Activated T-cell treated with anti-CD3 and anti-CD28 coated beads, Interleukin-2, amount 50 U/mL, for 72 hours (primary cell): ENCODE data around the gene GSDME. TPM values are rescaled to one million over a fixed set of nuclear protein-coding genes. Genes with fewer than 3 reads are reported as not detected.

ENCODE experiments used
- ATAC-seq, 2 donors: fragments of 150-1000 bp; cut with Tn5 transposase; replicated peaks in 1 of 2; 2 replicates each; pipeline ENCODE4 v1.10.0; 2021; ENCODE audit warnings: moderate library complexity in 2 of 2, mild to moderate bottlenecking in 1 of 2
- DNase-seq, 2 donors: peaks; one replicate each; pipeline ENCODE4 v3.0.0; 2021 to 2022; ENCODE audit warnings: mixed read lengths in 1 of 2
- H3K27ac Mint-ChIP-seq: one replicate; pipeline ENCODE4 v1.8.0; 2022; ENCODE audit warnings: mild to moderate bottlenecking, moderate library complexity, mixed read lengths
- H3K27me3 Mint-ChIP-seq: one replicate; pipeline ENCODE4 v1.8.0; 2022; ENCODE audit warnings: low read depth, mixed read lengths
- H3K36me3 Mint-ChIP-seq, 2 donors: one replicate each; pipeline ENCODE4 v1.8.0; 2022; ENCODE audit warnings: mixed read lengths in 2 of 2, mild to moderate bottlenecking in 1 of 2; ENCODE audit not compliant: insufficient read depth in 2 of 2
- H3K4me1 Mint-ChIP-seq: one replicate; pipeline ENCODE4 v1.8.0; 2022; ENCODE audit warnings: low read depth, mixed read lengths
- H3K4me3 Mint-ChIP-seq, 2 donors: one replicate each; pipeline ENCODE4 v1.8.0; 2022; ENCODE audit warnings: mild to moderate bottlenecking in 2 of 2, mixed read lengths in 2 of 2, moderate library complexity in 2 of 2
- H3K9me3 Mint-ChIP-seq, 2 donors: one replicate each; pipeline ENCODE4 v1.8.0; 2022; ENCODE audit warnings: mixed read lengths in 2 of 2
- total RNA-seq, 2 donors: library from RNA; stranded (reverse); gene quantifications; one replicate each; pipeline ENCODE4 v1.2.3, GENCODE V29; 2022

GSDME gene
- total RNA-seq, 2 donors from 2014 or later = 19.3 to 20.6 TPM

DNA sequence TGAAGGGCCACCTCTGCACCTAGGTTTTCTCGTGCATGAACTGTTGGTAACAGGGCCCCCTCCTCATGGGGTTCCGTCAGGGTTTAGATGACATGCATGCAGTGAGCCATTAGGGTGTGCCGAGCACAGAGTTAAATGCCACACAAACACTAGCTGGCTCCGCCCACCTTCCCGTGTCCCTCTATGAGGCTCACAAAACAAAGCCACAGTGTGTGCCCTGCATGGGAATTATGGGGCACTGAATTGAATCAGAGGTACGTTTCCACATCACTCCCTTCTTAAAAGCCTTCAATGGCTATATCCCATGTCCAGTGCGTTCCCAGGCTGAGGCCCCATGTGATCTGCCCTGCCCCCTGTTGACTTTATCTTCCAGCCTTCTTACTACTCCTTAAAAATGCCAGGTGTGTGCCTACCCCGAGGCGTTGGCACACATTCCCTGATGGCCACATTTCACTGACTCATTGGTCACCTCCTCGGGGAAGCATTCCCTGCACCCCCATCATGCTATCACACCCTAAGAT, 35.7 kb downstream of the GSDME start:
- H3K4me3 Mint-ChIP-seq = no peak overlapping the region
- no peak for ATAC-seq
- no peaks in the 10 kb centered on the region for H3K9me3 Mint-ChIP-seq
- no peaks in the 10 kb centered on the region for H3K36me3 Mint-ChIP-seq
- no peak overlapping the region for H3K27ac Mint-ChIP-seq
- DNase-seq = no peak
- H3K27me3 Mint-ChIP-seq = peaks cover 18% of the 10 kb centered on the region
- peaks cover 4% of the 10 kb centered on the region for H3K4me1 Mint-ChIP-seq

DNA sequence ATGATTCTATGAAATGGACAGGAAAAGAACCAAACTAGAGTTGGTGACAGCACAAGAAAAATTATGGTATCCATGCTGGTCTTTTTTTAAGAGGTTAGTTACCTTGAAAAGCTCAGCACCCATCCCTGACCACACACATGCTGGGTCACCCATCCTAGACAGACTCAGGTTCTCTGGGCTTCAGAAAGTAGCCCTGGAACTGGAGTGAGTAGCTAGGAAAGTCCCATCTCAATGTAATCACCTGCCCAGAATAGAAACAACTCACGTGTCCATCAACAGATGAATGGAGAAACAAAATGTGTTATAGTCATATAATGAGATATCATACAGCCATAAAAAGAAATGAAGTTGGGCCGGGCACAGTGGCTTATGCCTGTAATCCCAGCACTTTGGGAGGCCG, 37.0 kb downstream of the GSDME start:
- H3K9me3 Mint-ChIP-seq = no peaks in the 10 kb centered on the region
- H3K4me3 Mint-ChIP-seq = no peak overlapping the region
- no peaks in the 10 kb centered on the region for H3K36me3 Mint-ChIP-seq
- peaks cover 22% of the 10 kb centered on the region for H3K27me3 Mint-ChIP-seq
- DNase-seq = no peak
- no peak for ATAC-seq
- peaks cover 11% of the 10 kb centered on the region for H3K4me1 Mint-ChIP-seq
- no peak overlapping the region for H3K27ac Mint-ChIP-seq

DNA sequence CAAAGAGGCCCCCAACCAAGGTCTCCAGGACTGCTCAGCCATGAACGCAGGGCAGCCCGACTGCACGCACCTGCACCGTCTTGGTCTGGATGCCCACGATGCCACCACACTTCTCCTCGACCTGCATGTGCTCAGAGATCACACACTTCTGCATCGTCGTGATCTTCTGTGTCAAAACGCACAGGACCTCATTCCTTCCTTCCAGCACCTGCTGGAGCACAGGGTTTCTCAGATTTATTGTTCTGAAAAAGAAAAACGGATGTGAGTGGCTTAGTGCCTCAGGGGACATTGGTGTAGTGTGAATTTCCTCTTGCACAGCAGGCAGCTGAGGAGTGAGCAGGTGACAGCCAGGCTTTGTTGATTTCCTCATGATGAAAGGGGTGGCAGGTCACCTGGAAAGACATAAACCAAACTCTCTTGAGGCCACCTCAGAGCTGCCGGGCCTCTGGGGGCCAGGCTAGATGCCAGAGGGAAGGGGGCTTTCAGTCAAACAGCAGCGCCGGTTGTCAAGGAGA, 38.2 kb downstream of the GSDME start:
- Mint-ChIP-seq H3K9me3 (no peaks in the 10 kb centered on the region), H3K4me1 (peaks cover 14% of the 10 kb centered on the region), H3K4me3 (no peak overlapping the region), H3K36me3 (no peaks in the 10 kb centered on the region), H3K27ac (no peak overlapping the region), H3K27me3 (peaks cover 25% of the 10 kb centered on the region)
- ATAC-seq = no peak
- no peak for DNase-seq

DNA sequence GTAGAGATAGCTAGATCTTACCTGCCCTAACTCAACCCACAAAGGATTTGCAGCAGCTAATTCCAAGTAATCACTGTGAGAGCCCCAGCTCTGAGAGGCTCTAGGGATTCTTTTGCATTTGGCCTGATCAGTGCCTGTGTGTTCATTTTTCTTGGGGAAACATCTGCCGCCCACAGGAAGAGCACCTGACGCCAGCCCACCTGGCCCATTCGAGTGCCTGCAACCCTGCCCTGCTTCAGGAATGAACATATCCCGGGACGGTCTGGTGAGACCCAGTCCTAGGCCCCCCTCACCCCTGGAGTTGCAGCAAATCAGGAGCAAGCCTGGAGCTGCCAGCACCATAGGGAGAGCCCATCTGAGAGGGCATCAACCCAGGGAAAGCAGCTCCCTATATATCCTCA, 38.8 kb downstream of the GSDME start:
- Mint-ChIP-seq H3K27ac (no peak overlapping the region), H3K36me3 (no peaks in the 10 kb centered on the region), H3K9me3 (no peaks in the 10 kb centered on the region), H3K4me1 (peaks cover 14% of the 10 kb centered on the region), H3K27me3 (peaks cover 31% of the 10 kb centered on the region), H3K4me3 (no peak overlapping the region)
- ATAC-seq = no peak
- DNase-seq = no peak

DNA sequence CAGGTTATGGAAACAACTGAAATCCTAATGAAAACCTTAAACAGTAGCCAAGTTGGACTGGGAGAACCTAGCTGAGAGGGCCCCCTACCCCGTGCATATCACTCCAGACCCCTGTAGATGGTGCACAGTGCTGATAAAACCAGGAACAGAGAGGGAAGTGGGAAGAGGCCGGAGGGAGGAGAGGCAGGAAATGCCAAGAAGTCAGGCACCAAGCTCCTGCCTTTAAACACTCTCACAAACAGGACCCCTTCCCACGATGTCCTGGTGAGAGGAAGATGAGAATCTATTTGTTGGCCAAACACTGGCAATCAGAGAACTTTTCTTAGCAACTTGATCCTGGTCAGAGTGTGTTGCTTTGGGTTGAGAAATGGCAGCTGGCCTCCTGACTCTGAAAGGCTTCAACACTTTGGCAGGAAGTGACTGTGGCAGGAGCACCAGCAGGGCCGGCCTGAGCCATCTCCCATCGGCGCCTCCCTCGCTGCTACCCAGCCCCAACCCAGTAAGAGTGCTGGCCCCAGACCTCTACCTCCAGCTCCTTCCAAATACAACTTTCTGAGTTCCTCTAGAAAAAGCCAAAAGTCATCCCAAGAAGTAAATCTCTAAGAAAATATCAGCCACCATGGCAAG, 39.5 kb downstream of the GSDME start:
- H3K27me3 Mint-ChIP-seq = peaks cover 37% of the 10 kb centered on the region
- ATAC-seq = no peak
- no peak for DNase-seq
- H3K36me3 Mint-ChIP-seq = no peaks in the 10 kb centered on the region
- H3K9me3 Mint-ChIP-seq = no peaks in the 10 kb centered on the region
- peaks cover 14% of the 10 kb centered on the region for H3K4me1 Mint-ChIP-seq
- H3K27ac Mint-ChIP-seq = no peak overlapping the region
- H3K4me3 Mint-ChIP-seq = no peak overlapping the region

DNA sequence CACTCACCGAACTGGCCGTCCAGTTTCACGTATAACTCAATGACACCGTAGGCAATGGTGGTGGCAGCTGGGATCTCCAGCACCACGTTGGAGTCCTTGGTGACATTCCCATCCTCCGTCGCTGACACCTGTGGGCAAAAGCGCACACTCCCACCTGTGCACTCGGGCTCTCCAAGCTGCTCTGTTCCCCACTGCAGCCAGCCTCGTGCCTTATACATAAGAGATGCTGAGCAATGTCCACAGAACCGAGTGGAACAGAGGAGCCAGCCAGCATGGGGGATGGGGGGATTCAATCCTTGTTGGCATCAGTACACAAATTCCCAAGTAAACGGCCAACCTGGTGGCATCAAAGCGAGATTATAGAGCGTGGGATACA, 40.0 kb downstream of the GSDME start:
- ATAC-seq (no peak), DNase-seq (no peak)
- Mint-ChIP-seq H3K36me3 (no peaks in the 10 kb centered on the region), H3K9me3 (no peaks in the 10 kb centered on the region), H3K27ac (no peak overlapping the region), H3K4me1 (peaks cover 14% of the 10 kb centered on the region), H3K4me3 (no peak overlapping the region), H3K27me3 (peaks cover 41% of the 10 kb centered on the region)

DNA sequence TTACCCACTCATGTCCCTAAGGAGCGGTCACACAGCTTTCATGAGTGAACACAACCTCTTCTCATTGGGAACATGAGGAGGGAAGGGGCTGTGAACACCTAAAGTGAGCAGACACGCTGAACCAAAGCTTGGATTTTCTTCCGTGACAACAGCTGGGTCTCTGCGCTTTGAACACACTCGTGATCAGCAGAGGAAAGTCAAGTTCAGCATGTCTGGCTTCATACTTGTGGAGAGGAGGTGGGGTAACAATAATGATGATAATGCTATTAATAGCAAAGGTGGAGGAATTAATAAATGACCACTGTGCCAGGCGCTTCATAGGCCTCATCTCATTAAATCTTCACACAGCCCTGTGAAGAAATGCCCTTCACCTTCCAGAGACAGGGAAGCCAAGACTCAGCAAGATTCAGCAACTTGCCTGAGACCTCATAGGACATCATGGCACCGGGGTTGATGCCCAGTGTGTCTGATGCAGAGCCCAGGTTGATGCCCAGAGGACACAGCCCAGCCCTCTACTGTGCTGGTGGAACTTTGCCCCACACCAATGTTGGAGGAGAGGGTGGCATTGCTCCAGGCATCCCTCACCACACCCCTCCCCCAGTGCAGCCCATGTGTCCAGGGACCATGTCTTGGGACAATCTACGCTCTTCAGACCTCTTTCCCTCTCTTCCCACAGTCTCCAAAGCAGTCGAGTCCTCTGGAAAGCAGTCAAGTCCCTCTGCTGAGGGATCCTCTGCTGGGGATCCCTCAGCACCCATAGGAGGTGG, 40.6 kb downstream of the GSDME start:
- H3K27ac Mint-ChIP-seq = no peak overlapping the region
- no peaks in the 10 kb centered on the region for H3K36me3 Mint-ChIP-seq
- no peak for DNase-seq
- ATAC-seq = no peak
- no peaks in the 10 kb centered on the region for H3K9me3 Mint-ChIP-seq
- H3K4me3 Mint-ChIP-seq = no peak overlapping the region
- H3K4me1 Mint-ChIP-seq = peaks cover 14% of the 10 kb centered on the region
- peaks cover 43% of the 10 kb centered on the region for H3K27me3 Mint-ChIP-seq

DNA sequence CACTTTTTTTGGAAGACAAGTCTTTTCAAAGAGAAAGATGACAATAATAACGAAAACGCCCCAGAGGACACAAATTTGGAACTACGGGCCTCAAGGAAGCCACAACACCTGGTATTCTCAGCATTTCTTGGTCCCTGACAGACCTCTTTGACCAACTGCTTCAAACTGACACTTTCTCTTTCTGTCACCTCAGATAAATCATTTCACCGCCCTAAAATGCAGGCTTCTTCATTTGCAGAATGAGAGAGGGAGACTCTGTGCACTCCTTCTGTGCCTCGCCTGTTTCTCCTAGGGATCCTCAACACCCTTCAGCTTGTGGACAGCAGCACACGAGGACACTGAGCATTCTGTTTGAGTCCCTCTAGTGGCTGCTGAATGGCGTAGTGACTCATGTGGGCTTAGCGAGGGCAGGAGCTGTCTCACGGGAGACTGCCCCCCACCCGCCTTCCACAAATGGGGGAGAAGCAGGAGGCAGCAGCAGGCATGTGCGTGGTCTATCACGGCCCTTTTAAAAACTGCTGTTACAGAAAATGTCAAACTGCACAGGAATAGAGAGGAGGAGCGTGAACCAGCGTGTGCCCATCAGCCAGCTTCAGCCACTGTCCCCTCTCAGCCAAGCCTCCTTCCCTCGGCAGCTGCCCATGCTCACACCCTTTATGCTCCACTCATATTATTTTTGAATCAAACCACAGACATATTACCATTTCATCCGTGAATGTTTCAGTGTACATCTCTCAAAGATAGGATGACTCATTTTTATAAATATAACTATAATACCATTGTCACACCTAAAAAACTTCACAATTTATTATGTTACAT, 41.4 kb downstream of the GSDME start:
- peak in 1 of 2 donors; percentile 13 for DNase-seq

DNA sequence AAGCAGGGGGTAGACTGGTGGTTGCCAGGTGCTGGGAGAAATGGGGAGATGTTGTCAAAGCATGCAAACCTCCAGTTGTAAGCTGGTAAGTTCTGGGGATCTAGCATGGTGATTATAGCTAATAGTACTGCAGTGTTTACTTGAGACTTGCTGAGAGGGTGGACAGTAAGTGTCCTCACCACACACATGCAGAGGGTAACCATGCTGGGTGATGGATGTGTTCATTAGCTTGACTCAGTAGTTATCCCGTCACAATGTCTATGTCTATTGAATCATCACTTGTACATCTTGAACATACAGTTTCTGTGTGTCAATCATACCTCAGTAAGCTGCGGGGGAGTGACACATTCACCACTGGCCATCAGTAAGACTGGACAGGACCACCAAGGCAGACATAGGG, 42.1 kb downstream of the GSDME start:
- no peak overlapping the region for H3K27ac Mint-ChIP-seq
- H3K9me3 Mint-ChIP-seq = no peaks in the 10 kb centered on the region
- ATAC-seq (peak in 1 of 2 donors; percentile 23), DNase-seq (no peak)
- peaks cover 43% of the 10 kb centered on the region for H3K27me3 Mint-ChIP-seq
- H3K4me3 Mint-ChIP-seq = no peak overlapping the region
- H3K4me1 Mint-ChIP-seq = peaks cover 14% of the 10 kb centered on the region
- H3K36me3 Mint-ChIP-seq = no peaks in the 10 kb centered on the region

More for the DNA sequence above, 41.4 kb downstream of the GSDME start:
- peaks cover 14% of the 10 kb centered on the region for H3K4me1 Mint-ChIP-seq
- peaks cover 43% of the 10 kb centered on the region for H3K27me3 Mint-ChIP-seq
- ATAC-seq = peak; percentile 65 to 67
- no peaks in the 10 kb centered on the region for H3K36me3 Mint-ChIP-seq
- H3K4me3 Mint-ChIP-seq = no peak overlapping the region
- H3K27ac Mint-ChIP-seq = no peak overlapping the region
- no peaks in the 10 kb centered on the region for H3K9me3 Mint-ChIP-seq

DNA sequence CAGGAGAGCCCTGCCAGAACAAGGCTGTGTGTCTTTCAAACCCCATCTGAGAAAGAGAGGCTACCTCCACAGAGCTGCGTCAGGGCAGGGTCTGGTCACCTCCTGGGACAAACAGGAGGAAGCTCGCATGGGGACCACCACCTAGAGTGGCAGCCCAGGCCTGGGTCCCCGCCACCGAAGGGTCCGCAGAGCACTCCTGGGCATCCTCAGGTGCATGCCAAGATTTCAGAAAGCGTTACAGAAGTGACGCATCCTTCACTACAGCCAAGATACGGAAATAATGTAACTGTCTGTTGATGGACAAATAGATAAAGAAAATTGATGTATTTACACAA, 42.6 kb downstream of the GSDME start:
- no peak for ATAC-seq
- Mint-ChIP-seq H3K36me3 (no peaks in the 10 kb centered on the region), H3K4me3 (no peak overlapping the region), H3K4me1 (peaks cover 14% of the 10 kb centered on the region), H3K27me3 (peaks cover 43% of the 10 kb centered on the region), H3K27ac (no peak overlapping the region), H3K9me3 (no peaks in the 10 kb centered on the region)
- DNase-seq = no peak

DNA sequence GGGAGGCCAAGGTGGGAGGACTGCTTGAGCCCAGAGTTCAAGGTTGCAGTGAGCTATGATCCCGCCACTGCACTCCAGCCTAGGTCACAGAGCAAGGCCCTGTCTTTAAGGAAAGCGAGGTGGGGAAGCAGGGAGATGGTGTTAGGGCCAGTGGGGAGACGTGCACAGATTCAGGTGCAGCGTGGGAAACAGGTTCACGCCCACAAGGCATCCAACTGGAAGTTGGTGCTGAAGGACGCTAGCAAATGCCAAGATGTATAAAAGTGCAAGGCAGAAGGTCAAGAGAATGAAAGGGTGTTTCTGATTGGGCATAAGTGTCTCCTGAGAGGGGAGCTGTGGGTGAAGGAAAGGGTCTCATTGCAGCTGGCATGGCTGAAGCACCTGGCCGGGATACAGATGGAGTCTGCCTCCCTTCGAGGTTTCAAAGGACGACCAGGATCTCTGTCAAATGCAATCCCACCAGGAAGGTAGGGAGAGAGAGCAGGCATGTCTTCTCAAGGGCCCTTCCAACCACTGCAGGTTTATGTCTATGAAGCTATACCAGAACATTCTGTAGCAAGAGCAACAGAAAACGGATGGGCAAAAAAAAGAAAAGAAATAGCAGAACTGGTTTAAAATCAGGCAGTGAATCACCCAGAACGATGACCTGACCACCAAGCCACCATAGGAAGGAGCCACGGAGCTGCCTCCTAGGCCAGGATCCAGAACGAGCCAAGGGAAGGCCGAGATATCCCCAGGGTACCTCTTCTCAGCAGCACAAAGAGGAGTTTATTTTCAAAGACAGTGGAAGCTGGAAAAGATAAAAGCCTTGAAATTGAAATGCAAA, 43.2 kb downstream of the GSDME start:
- H3K27ac Mint-ChIP-seq = no peak overlapping the region

DNA sequence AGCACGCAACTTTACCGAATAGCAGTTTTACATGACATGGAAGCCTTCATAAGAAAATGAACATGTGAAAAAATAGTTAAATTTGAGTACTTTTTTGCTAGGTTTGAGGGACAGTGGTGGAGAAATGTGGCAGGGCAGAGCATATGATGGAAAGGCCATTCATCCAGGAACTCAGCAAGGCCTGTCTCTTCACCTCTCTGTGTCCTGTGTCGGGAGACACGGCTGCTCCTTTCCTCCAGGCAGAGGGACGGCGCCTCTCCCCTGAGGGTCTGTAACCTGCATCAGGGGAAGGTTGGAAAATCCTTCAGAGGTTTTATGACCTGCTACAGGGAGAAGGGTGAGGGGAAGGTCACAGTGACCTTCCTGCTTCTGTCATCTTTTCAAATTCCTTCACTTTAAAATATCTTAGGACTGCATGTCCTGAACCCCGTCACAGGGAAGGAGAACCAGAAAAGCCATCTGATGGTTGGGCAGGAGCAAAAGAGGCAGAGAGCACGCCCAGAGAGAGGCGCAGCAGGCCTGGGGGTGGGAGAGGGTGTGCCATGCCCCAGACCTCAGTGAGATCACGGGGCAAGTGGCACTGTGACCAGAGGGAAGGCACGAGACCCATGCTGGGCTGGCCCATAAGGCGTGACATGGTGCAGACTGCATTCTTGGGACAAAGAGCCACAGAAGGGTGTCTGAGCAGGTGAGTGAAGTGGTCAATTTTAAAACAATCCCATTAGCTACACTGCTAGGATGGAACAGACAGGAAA, 44.0 kb downstream of the GSDME start:
- no peak overlapping the region for H3K27ac Mint-ChIP-seq

More for the DNA sequence above, 43.2 kb downstream of the GSDME start:
- Mint-ChIP-seq H3K9me3 (no peaks in the 10 kb centered on the region), H3K36me3 (no peaks in the 10 kb centered on the region), H3K4me1 (peaks cover 14% of the 10 kb centered on the region), H3K27me3 (peaks cover 43% of the 10 kb centered on the region), H3K4me3 (no peak overlapping the region)
- ATAC-seq (no peak), DNase-seq (no peak)

More for the DNA sequence above, 44.0 kb downstream of the GSDME start:
- DNase-seq = no peak
- ATAC-seq = no peak
- peaks cover 43% of the 10 kb centered on the region for H3K27me3 Mint-ChIP-seq
- peaks cover 14% of the 10 kb centered on the region for H3K4me1 Mint-ChIP-seq
- no peaks in the 10 kb centered on the region for H3K36me3 Mint-ChIP-seq
- no peaks in the 10 kb centered on the region for H3K9me3 Mint-ChIP-seq
- H3K4me3 Mint-ChIP-seq = no peak overlapping the region
